D341Med (cell line): ENCODE measurements around the gene EMILIN2.
A peak's percentile ranks its signal among the peaks of the same experiment; 100 is the strongest.

Experiments used
- DNase-seq: peaks from one replicate; pipeline ENCODE4 v3.0.0; 2012; ENCODE audit warnings: low spot score

The EMILIN2 gene

GRCh38 chr18:2878656-2879330 is 32.0 kb downstream of the EMILIN2 start:
- peak; percentile 93 for DNase-seq

- DNase-seq = no peak
These were observed 33.1 kb downstream of the EMILIN2 start for GRCh38 chr18:2879889-2880288.

GRCh38 chr18:2880473-2880872 is 33.7 kb downstream of the EMILIN2 start:
- no peak for DNase-seq

DNA sequence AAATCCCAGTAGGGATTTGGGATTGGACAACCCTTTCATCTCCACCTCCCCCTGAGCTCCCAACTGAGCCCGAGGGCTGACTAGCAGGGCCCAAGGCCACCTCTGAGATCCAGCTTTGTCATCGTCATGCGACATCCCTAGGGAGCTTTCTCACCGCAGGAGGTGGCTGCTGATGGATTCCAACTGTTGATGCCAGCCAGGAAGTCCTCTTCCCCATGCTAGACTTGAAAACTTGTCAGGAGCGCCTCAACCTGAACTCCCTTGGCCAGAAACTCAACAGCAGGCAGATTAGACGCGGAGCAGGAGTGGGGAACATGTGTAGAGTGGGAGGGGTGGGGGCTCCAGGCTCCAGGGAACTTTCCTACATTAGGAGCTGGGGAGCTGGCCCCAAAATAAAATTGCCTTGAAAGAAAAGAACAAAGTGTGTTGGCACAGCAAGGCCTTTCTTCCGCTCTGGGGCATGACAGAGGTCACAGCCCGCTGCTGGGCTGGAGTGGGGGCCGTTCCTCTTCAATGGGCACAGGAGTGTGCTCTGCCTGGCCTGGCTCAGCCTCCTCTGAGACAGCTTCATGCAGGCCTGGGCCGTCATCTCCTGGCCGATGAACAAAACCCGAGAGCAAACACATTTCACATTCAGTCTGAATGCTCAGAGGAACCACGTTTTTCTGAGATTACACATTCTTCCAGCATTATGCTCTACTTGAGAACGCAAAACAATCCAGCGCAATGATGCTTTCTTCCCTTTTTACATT is 34.5 kb downstream of the EMILIN2 start:
- no peak for DNase-seq

GRCh38 chr18:2881840-2882195 is 35.0 kb downstream of the EMILIN2 start:
- no peak for DNase-seq

DNA sequence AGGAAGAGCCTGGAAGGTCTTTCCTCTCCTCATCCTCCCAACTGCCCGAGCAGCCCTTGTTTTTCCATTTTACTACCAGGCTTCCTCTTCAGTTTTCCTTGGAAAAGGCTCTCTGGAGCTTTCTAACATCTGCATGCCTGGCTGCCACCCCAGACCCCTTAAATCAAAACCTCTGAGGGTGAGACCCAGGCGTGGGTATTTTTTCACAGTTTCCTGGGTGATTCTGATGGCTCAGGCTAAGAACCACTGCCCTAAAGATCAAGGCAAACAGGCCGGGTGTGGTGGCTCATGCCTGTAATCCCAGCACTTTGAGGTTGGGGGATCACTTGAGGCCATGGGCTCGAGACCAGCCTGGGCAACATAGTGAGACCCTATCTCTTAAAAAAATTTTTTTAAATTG is 35.4 kb downstream of the EMILIN2 start:
- DNase-seq = no peak

DNA sequence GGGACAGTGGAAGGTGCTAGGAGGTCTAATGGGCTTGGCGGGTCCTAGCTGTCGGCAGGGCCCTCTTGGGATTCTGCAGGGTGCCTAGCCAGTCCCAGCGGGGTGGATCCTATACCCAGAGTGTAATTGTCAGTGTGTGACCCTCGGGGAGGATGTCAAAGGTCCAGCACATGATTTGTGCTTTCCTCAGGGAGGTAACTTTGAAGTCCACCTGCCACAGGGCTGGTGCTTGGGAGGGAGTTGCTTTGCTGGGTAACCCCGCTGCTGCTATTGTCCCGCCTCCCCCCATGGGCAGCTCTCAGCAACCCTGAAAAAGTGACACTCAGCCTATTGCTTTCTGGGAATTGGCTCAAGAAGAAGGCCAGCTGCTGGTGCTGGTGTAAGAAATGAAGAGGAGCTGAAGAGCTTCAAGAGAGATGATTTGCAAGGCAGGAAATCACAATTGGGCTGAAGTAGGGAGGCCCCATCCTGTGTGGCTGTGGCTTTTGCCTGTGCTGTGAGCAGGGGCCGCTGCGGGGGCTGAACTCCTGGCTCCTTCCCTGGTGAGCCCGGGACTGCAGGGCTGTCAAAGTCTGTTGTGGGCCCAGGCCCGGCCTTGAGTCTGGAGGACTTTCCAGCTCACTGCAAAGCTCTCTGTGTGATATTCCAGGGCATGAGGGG is 36.4 kb downstream of the EMILIN2 start:
- DNase-seq = no peak

- no peak for DNase-seq
These were observed 38.0 kb downstream of the EMILIN2 start for GRCh38 chr18:2884706-2885285.

GRCh38 chr18:2887470-2887869 is 40.7 kb downstream of the EMILIN2 start:
- DNase-seq = no peak

GRCh38 chr18:2889761-2890192 is 43.0 kb downstream of the EMILIN2 start:
- DNase-seq = no peak

DNA sequence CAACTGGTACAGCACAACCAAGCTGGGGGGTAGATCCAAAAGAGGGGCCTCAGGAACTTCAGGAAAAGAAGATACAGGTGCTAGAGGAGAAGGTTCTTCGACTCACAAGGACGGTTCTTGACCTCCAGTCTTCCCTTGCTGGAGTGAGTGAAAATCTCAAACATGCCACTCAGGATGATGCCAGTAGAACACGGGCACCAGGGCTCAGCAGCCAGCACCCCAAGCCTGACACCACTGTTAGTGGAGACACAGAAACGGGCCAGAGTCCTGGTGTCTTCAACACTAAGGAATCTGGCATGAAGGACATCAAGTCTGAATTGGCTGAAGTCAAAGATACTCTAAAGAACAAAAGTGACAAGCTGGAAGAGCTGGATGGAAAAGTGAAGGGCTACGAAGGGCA is 43.8 kb downstream of the EMILIN2 start:
- DNase-seq = no peak

DNA sequence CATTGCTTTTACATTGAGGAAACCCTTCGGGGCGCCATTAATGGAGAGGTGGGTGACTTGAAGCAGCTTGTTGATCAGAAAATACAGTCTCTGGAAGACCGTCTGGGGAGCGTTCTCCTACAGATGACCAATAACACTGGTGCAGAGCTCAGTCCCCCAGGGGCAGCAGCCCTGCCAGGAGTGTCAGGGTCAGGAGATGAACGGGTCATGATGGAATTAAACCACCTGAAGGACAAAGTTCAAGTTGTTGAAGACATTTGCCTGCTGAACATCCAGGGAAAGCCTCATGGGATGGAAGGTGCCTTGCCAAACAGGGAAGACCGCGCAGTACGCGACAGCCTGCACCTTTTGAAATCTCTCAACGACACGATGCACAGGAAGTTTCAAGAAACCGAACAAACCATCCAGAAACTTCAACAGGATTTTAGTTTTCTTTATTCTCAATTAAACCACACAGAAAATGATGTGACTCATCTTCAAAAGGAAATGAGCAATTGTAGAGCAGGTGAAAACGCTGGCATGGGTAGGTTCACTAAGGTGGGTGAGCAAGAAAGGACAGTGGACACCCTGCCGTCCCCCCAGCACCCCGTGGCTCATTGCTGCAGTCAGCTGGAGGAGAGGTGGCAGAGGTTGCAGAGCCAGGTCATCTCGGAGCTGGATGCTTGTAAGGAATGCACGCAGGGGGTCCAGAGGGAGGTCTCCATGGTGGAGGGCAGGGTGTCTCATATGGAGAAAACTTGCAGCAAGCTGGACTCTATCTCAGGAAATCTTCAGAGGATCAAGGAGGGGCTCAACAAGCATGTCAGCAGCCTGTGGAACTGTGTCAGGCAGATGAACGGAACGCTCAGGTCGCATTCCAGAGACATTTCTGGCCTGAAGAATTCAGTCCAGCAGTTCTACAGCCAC is 45.0 kb downstream of the EMILIN2 start:
- no peak for DNase-seq

- DNase-seq = no peak
These were observed 46.2 kb downstream of the EMILIN2 start for GRCh38 chr18:2893056-2893455.

DNA sequence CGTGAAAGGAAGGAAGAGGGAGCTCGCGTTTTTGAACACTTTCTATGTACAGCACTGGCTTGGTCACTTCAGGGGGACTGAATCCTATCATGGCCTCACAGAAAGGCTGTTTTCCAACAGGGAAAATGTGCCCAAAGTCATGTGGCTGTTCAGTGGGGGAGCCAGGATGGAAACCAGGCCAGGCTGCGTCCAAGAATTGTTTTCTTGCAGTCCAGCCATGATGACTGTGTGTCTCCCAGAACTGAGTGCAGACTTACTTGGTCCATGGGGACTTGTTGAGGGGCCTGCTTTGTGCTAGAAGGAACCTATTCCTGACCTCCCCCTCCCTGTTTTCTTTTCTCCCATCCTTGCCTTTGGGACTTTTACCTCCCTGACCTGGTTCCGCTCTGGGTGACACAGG is 46.9 kb downstream of the EMILIN2 start:
- no peak for DNase-seq

DNA sequence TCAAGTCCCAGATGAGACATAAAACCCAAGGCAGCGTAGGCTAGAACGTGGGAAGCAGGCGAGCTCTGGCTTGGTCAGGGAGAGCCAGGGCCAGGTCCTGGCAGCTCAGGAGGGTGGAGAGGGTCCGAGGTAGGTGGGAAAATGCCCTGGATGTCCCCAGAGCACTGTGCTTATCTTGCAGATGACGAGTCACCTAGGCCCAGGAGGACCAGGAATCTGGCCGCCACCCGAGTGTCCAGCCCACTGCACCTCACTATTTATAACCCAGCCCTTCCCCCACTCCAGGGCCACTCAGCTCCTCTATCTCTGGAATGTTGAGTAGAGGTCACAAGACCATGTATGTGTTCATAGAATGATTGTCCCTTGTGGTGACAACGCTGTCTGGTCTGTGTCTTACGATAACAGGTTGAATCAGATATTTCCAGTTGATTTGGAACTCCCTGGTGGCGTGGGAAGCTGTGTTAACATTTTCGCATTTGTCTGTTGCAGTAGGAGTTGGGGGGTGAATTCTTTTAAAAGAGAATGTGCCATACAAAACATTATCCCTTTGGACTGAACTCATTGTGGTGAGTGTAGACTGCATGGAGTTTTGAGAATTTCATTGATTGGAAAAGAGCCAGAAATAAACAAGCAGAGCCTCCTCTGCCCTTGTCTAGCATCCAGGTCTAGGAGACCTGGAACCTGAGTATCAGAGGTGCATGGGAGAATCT is 47.5 kb downstream of the EMILIN2 start:
- peak; percentile 16 for DNase-seq

- no peak for DNase-seq
These were observed 48.1 kb downstream of the EMILIN2 start for GRCh38 chr18:2894841-2895370.

DNA sequence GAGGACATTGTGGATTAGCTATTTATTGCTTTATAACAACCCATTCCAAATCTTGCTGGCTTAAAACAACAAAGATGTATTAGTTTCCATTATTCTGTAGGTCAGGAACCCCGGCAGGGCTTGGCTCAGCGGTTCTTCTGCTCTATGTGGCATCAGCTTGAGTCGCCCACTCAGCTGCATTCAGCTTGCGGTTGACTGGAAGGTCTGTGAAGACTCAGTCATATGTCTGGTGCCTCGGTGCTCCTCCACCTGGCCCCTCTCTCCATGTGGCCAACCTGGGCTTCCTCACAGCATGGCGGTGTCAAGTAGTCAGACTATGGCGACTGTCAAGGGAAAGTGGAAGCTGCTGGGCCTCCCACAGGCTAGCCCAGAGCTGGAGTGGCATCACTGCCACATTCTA is 48.6 kb downstream of the EMILIN2 start:
- DNase-seq = no peak

GRCh38 chr18:2896990-2897389 is 50.2 kb downstream of the EMILIN2 start:
- peak; percentile 79 for DNase-seq

- no peak for DNase-seq
These were observed 50.8 kb downstream of the EMILIN2 start for GRCh38 chr18:2897448-2898185.

GRCh38 chr18:2898186-2898640 is 51.4 kb downstream of the EMILIN2 start:
- DNase-seq = no peak
